Gastrocnemius medialis (tissue), 4 donors: Measurements from ENCODE around the gene PFDN1. TPM values are rescaled to one million over a fixed set of nuclear protein-coding genes. Genes with fewer than 3 reads are reported as not detected.

Source experiments
- ATAC-seq, 2 donors: fragments of 150-250 bp; one replicate each; pipeline ENCODE4 v1.9.1; 2016
- DNase-seq, 2 donors: peaks; one replicate each; pipeline ENCODE4 v3.0.0-alpha.2; 2019
- H3K27ac ChIP-seq, 4 donors: fragments of 200-600 bp; sonication (generic); 1 replicate in 1 of 4; 2 replicates in 3 of 4; pipeline ENCODE4 v1.5.1; 2016 to 2018; ENCODE audit warnings: mild to moderate bottlenecking in 2 of 4, moderate library complexity in 1 of 4
- H3K27me3 ChIP-seq, 3 donors: fragments of 200-600 bp; sonication (generic) in 2 of 3; 1 replicate in 1 of 3; 2 replicates in 2 of 3; pipeline versions ENCODE4 v1.5.1 to v1.6.0; 2016 to 2019; ENCODE audit warnings: mild to moderate bottlenecking in 1 of 3, moderate library complexity in 1 of 3
- H3K36me3 ChIP-seq, 2 donors: fragments of 200-600 bp; sonication (generic) in 1 of 2; one replicate each; pipeline ENCODE4 v1.5.1; 2017 to 2018
- H3K4me1 ChIP-seq, 2 donors: fragments of 200-600 bp; sonication (generic) in 1 of 2; one replicate each; pipeline ENCODE4 v1.5.1; 2016 to 2017; ENCODE audit warnings: mild to moderate bottlenecking in 2 of 2
- H3K4me3 ChIP-seq, 4 donors: fragments of 200-600 bp; sonication (generic) in 3 of 4; 1 replicate in 1 of 4; 2 replicates in 3 of 4; pipeline ENCODE4 v1.5.1; 2016 to 2019; ENCODE audit warnings: mild to moderate bottlenecking in 2 of 4
- H3K9me3 ChIP-seq, 3 donors: fragments of 200-600 bp; sonication (generic) in 2 of 3; 1 replicate in 1 of 3; 2 replicates in 2 of 3; pipeline ENCODE4 v1.5.1; 2016 to 2019
- CTCF ChIP-seq, 5 experiments: fragments of 450-650 bp in 3 of 5; fragments of 200-600 bp in 2 of 5; sonication (generic) in 2 of 5; IDR thresholded peaks in 4 of 5; conservative IDR thresholded peaks in 1 of 5; 1 replicate in 4 of 5; 2 replicates in 1 of 5; pipeline ENCODE4 v1.5.1; 2016 to 2019; ENCODE audit warnings: antibody characterized with exemption in 5 of 5, mild to moderate bottlenecking in 3 of 5, moderate library complexity in 3 of 5
- POLR2A ChIP-seq, 2 donors: fragments of 450-650 bp; IDR thresholded peaks; one replicate each; pipeline ENCODE4 v1.6.1; 2017; ENCODE audit warnings: antibody characterized with exemption in 2 of 2, mild to moderate bottlenecking in 2 of 2, moderate library complexity in 2 of 2
- in situ Hi-C, 4 donors: fragments of 200-750 bp; cut with MboI; loops; one replicate each; pipeline versions ENCODE4 v1.15.0 to v1.8.0; 2017; ENCODE audit warnings: low sequenced_read_pairs in 4 of 4
- intact Hi-C: fragments of 100-400 bp; cut with DNase I; formaldehyde crosslinking; loops from one replicate; pipeline ENCODE4 v1.15.1; 2023; ENCODE audit warnings: low total_unique reads
- total RNA-seq, 4 donors: library from RNA; depleted of rRNA; stranded (reverse); fragments of >200 nt; gene quantifications; one replicate each; pipeline versions ENCODE4 v1.1.0 to v1.2.3, GENCODE V29; 2016

PFDN1 gene
- total RNA-seq, 4 donors from 2014 or later: 47.9 to 81.0 (median 77.9) TPM

DNA sequence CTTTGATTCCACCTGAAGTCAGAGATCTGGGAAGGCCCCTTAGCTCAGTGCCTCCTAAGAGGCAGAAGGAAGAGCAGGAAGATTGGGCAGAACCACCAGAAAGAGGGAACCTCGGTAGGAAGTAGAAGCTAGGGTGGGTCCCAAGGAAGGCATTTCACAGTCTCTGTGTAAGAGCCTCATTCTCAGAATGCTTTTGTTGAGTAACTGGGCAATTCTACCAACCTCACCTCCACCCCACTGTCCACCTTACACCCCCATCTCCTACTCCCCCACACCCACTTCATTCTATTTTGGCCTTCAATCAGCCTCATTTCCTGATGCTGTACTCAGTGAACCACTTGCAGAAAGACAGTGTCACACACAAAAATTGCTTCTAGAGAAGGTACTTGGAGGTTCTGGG, 40.0 kb upstream of the PFDN1 start:
- in situ Hi-C loops: no loop called here

GRCh38 chr5:140342287-140342686, 39.4 kb upstream of the PFDN1 start:
- peaks cover 76 to 88% of the 10 kb centered on the region in 2 donors for H3K4me1 ChIP-seq
- no peaks in the 10 kb centered on the region for H3K9me3 ChIP-seq
- in situ Hi-C loops (no loop called here), intact Hi-C loops (no loop called here)
- H3K4me3 ChIP-seq: no peak overlapping the region
- no peak for TF ChIP-seq POLR2A (IDR thresholded peaks at IDR 0.05)
- no peak for TF ChIP-seq CTCF (IDR thresholded peaks at IDR 0.05 in 4 of 5, conservative IDR thresholded peaks at IDR 0.05 in 1 of 5)
- H3K36me3 ChIP-seq: no peaks in the 10 kb centered on the region
- peak in 1 of 2 donors; percentile 35 for DNase-seq
- peak overlapping the region; percentile 91 to 97 (median 94) for H3K27ac ChIP-seq
- no peaks in the 10 kb centered on the region for H3K27me3 ChIP-seq
- no peak for ATAC-seq

More for the DNA sequence above, 40.0 kb upstream of the PFDN1 start:
- DNase-seq: no peak
- H3K36me3 ChIP-seq: no peaks in the 10 kb centered on the region
- no peak for ATAC-seq
- H3K4me3 ChIP-seq: no peak overlapping the region
- H3K9me3 ChIP-seq: no peaks in the 10 kb centered on the region
- peak overlapping the region; percentile 91 to 97 (median 94) for H3K27ac ChIP-seq
- intact Hi-C loops: no loop called here
- peaks cover 76 to 88% of the 10 kb centered on the region in 2 donors for H3K4me1 ChIP-seq
- TF ChIP-seq POLR2A (IDR thresholded peaks at IDR 0.05) (no peak), CTCF (IDR thresholded peaks at IDR 0.05 in 4 of 5, conservative IDR thresholded peaks at IDR 0.05 in 1 of 5) (no peak)
- no peaks in the 10 kb centered on the region for H3K27me3 ChIP-seq

- Histone ChIP-seq H3K27me3 (no peaks in the 10 kb centered on the region), H3K4me1 (peaks cover 78 to 91% of the 10 kb centered on the region in 2 donors), H3K9me3 (no peaks in the 10 kb centered on the region), H3K4me3 (no peak overlapping the region), H3K27ac (peak overlapping the region; percentile 91 to 97 (median 94)), H3K36me3 (no peaks in the 10 kb centered on the region)
- in situ Hi-C loops: no loop called here
- intact Hi-C loops: no loop called here
- ATAC-seq (peak; percentile 15 to 18), DNase-seq (peak; percentile 50 to 68)
- TF ChIP-seq CTCF (IDR thresholded peaks at IDR 0.05 in 4 of 5, conservative IDR thresholded peaks at IDR 0.05 in 1 of 5): no peak
- TF ChIP-seq POLR2A (IDR thresholded peaks at IDR 0.05): no peak
These were observed 38.7 kb upstream of the PFDN1 start for GRCh38 chr5:140341591-140341990.

GRCh38 chr5:140340605-140341121, 37.8 kb upstream of the PFDN1 start:
- in situ Hi-C loops: no loop called here
- DNase-seq: no peak
- Histone ChIP-seq H3K9me3 (no peaks in the 10 kb centered on the region), H3K27ac (peak overlapping the region; percentile 91 to 97 (median 94)), H3K4me3 (no peak overlapping the region), H3K27me3 (no peaks in the 10 kb centered on the region), H3K36me3 (peaks cover 0 to 2% of the 10 kb centered on the region in 2 donors), H3K4me1 (peaks cover 87 to 99% of the 10 kb centered on the region in 2 donors)
- TF ChIP-seq POLR2A (IDR thresholded peaks at IDR 0.05) (no peak), CTCF (IDR thresholded peaks at IDR 0.05 in 4 of 5, conservative IDR thresholded peaks at IDR 0.05 in 1 of 5) (no peak)
- no peak for ATAC-seq
- intact Hi-C loops: no loop called here

GRCh38 chr5:140339636-140340035, 36.7 kb upstream of the PFDN1 start:
- ATAC-seq: no peak
- TF ChIP-seq CTCF (IDR thresholded peaks at IDR 0.05 in 4 of 5, conservative IDR thresholded peaks at IDR 0.05 in 1 of 5) (no peak), POLR2A (IDR thresholded peaks at IDR 0.05) (no peak)
- no peak for DNase-seq
- Histone ChIP-seq H3K9me3 (no peaks in the 10 kb centered on the region), H3K27me3 (no peaks in the 10 kb centered on the region), H3K4me1 (peaks cover 80 to 95% of the 10 kb centered on the region in 2 donors), H3K4me3 (no peak overlapping the region), H3K36me3 (peaks cover 0 to 10% of the 10 kb centered on the region in 2 donors), H3K27ac (peak overlapping the region; percentile 91 to 97 (median 94))
- intact Hi-C loops: no loop called here
- in situ Hi-C loops: loop anchor here in 1 of 4 donors (5.0 kb wide), 1 partner anchor 37 kb away; the partner anchor contains the start of gene PFDN1
